GM20000 (cell line): Measurements from ENCODE around the gene KCNIP4.

ENCODE experiments used
- DNase-seq: peaks from one replicate; pipeline ENCODE4 v3.0.0; 2012; ENCODE audit warnings: low spot score
- TF ChIP-seq, protein P1 (sequence below): IDR thresholded peaks from 2 replicates; pipeline ENCODE4 v1.5.1; 2012; ENCODE audit warnings: mild to moderate bottlenecking, control low read depth; ENCODE audit errors: extremely low read depth, missing control alignments

The KCNIP4 gene

DNA sequence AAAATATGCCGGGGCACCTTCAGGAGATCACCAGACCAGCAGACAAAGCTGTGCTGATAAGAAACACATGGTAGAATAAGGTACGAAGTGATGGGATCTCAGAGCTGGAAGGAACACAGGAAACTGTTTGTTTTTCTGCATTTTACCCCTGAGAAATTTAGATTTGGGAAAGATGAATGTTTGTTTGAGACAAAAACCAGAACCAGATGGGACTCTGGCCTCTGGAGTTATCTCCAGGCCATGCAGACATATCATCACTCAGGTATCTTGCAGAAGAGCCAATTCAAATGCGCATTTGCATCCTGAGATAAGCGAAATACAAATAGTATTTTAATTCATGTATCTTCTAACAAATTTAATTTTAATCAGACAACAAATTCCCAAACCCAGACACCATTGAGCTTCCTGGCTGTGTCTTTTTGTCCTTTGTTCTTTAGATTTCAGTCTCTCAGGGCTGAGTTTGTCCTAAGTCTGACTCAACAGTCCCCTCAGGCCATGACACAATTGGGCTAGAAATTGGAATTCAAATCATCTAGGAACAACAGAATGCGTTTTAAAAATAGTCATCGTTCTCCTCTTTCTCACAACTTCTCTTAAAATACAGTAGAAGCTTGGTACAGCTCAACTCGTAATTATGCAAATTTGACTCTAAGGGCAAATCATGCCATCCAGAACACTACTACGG lies 1089.3 kb downstream of the KCNIP4 start:
- DNase-seq, result no peak

DNA sequence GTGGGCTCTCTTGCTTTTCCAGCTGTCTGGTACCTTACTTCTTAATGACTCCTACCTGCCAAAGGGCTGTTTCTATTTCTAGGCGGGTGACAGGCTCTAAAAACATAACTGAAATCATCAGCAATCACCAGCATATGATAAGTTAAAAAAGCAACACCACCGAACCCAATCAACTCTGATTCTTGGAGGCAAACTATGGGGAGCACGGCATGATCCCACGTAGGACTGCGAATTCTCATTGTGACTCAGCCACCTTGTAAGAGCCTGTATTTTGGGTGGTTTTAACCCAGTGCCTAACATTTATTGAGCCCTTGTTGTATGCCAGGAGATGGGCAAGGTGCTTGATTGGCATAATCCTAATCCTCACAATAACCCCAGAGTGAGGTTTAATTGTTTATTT lies 1091.5 kb downstream of the KCNIP4 start:
- TF ChIP-seq, protein P1, sequence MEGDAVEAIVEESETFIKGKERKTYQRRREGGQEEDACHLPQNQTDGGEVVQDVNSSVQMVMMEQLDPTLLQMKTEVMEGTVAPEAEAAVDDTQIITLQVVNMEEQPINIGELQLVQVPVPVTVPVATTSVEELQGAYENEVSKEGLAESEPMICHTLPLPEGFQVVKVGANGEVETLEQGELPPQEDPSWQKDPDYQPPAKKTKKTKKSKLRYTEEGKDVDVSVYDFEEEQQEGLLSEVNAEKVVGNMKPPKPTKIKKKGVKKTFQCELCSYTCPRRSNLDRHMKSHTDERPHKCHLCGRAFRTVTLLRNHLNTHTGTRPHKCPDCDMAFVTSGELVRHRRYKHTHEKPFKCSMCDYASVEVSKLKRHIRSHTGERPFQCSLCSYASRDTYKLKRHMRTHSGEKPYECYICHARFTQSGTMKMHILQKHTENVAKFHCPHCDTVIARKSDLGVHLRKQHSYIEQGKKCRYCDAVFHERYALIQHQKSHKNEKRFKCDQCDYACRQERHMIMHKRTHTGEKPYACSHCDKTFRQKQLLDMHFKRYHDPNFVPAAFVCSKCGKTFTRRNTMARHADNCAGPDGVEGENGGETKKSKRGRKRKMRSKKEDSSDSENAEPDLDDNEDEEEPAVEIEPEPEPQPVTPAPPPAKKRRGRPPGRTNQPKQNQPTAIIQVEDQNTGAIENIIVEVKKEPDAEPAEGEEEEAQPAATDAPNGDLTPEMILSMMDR, result no peak
- no peak for DNase-seq

More for the DNA sequence above, 1089.3 kb downstream of the KCNIP4 start:
- TF ChIP-seq, protein P1, result no peak

DNA sequence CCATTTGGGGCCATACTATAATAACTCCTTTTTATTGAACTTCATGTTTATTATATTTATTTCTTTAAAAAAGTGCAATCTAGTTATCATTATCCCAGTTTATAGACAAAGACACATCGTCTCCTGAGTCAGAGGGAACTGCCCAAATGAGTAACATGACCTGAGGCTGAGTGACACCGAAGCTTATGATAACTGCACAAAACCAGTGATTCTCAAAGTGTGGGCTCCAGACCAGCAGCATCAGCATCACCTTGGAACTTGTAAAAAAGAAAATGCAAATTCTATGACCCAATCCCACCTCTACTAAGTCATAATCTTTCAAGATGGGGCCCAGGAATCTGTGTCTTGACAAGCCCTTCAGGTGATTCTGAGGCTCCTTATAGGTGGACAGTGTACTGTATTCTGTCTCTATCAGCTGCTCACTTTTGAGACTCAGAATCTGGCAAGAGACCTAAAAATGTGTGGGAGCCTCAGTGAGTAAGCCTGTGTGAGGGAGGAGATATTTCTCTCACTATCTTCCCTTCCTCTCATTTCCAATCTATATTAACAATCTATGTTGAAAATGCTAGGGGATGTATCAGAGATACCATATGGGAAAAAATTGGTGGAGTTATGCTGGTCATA lies 1101.3 kb downstream of the KCNIP4 start:
- TF ChIP-seq, protein P1, result no peak
- no peak for DNase-seq

DNA sequence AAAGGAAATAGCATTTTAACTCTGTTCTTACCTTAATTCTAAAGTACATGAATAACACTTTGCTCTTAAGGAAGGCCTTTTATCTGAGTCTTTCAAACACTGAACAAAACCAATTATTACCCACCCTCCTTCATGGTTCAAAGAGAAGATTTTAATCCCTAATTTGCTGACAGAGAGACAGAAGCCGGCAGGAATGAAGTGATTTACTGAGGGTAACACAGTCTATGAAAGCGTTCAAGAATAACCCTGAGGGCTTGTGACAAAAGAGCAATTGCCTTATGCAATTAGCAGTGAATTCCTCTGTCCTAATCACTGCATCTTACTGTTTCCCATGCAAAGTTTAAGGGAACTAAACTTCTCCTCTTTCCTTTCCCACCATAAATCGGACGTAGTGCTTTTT lies 1104.3 kb downstream of the KCNIP4 start:
- TF ChIP-seq, protein P1, result no peak

DNA sequence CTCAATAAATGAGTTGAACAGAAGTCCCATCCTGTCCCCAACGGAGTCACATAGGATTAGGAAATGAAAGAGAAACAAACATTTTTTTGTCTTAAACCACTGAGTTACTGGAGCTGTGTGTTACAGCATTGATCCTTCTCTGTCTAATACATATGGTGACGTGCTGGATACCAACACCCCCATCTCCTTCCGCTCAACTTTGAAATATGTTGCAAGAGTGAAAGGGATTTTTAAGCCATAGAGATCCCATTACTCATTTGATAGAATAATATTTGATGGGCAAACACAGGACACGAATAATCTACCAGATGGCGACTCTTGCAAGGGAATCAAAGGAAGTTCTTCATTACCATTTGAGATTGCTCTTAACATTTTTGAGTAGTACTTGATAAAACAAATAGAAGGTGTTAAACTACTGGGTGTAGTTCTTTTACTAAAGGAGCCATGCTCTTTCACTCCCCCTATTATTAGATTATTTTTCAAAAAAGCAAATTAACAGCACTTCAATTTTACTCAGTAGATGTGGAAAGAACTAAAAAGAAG lies 1107.9 kb downstream of the KCNIP4 start:
- no peak for DNase-seq
- TF ChIP-seq, protein P1, result no peak

More for the DNA sequence above, 1104.3 kb downstream of the KCNIP4 start:
- DNase-seq, result no peak

DNA sequence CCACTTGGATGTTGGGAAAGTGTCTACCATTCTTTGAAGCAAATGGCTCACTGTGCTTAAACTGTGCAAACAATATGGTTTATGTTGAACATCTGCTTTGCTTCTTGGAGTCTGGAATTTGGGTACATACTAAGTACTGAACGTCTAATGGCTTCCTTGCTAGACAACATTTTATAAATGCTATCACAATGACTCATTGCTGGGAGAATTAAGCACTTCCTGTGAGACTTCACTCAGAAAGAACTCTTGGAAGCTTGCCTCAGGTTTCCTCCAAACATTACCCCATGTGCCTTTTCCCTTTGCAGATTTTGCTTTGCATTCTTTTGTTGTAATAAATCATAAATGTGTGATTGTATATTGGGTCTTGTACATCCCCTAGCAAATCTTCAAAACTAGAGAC lies 1108.6 kb downstream of the KCNIP4 start:
- no peak for DNase-seq
- TF ChIP-seq, protein P1, result no peak

DNA sequence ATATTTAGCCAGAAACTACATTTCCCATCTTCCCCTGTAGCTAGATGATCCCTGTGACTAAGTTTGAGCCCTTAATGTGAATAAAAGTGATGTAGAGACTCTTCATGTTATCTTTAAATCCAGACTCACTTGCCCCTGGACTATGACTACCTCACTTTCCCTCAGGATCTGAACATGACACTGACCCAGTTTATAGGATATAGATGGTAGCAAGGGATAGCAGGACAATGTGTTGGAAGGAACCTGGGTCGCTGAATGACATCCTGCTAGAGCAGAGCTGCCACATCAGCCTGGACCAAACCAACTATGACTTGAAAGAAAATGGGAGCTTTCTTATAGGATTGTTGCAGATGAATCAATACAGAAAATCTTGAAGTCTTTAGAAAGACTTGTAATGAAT lies 1110.1 kb downstream of the KCNIP4 start:
- TF ChIP-seq, protein P1, result no peak
- DNase-seq, result no peak
